ENCODE results near the gene PMVK. TPM values are rescaled to one million over a fixed set of nuclear protein-coding genes. Genes with fewer than 3 reads are reported as not detected.

PMVK gene
- total and polyA plus RNA-seq, 2 of the 4 experiments (the other 2 are of a cell fraction), result 9.0 to 28.1 TPM

- BruUV-seq (replicated peaks), result no TSS peak
- no peak for ATAC-seq (ENCODE audit: low read depth)
Measured at GRCh38 chr1:154913273-154913672, 23.2 kb downstream of the PMVK start.

More at GRCh38 chr1:154913273-154913672, 23.2 kb downstream of the PMVK start:
- no peak overlapping the region for H3K4me3 ChIP-seq (ENCODE audit: insufficient read depth, low read depth, low read length)
- H4K5ac ChIP-seq (ENCODE audit: low read depth, low read length), result no peak overlapping the region
- no peak overlapping the region for H2AK9ac ChIP-seq (replicated peaks; ENCODE audit: low read depth, low read length, poor library complexity)
- H4K91ac ChIP-seq (ENCODE audit: insufficient read depth, low read depth, low read length), result no peak overlapping the region
- no peak overlapping the region for H3K56ac ChIP-seq (ENCODE audit: extremely low read depth, insufficient read depth, low read length)
- H3K4ac ChIP-seq (ENCODE audit: low read depth, low read length), result no peak overlapping the region
- H4K20me1 ChIP-seq (ENCODE audit: insufficient read depth, low read length), result no peaks in the 10 kb centered on the region
- H3K9me1 ChIP-seq (ENCODE audit: insufficient read depth, low read length), result no peaks in the 10 kb centered on the region
- H3K9ac ChIP-seq (ENCODE audit: low read depth, low read length), result no peak overlapping the region
- intact Hi-C loops (cut with micrococcal nuclease) (no loop called here), dilution Hi-C loops (cut with HindIII; ENCODE audit: low sequenced_read_pairs, unreplicated experiment) (no loop called here), in situ Hi-C loops (cut with MboI; ENCODE audit: low sequenced_read_pairs) (no loop called here)
- TF ChIP-seq, protein P1, sequence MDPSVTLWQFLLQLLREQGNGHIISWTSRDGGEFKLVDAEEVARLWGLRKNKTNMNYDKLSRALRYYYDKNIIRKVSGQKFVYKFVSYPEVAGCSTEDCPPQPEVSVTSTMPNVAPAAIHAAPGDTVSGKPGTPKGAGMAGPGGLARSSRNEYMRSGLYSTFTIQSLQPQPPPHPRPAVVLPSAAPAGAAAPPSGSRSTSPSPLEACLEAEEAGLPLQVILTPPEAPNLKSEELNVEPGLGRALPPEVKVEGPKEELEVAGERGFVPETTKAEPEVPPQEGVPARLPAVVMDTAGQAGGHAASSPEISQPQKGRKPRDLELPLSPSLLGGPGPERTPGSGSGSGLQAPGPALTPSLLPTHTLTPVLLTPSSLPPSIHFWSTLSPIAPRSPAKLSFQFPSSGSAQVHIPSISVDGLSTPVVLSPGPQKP (IDR thresholded peaks at IDR 0.05; ENCODE audit: borderline replicate concordance, low read depth, low read length), result no peak
- no peak for TF ChIP-seq MAFK (IDR thresholded peaks at IDR 0.05; ENCODE audit: low read depth, low read length)
- TF ChIP-seq CHD1 (IDR thresholded peaks at IDR 0.05; ENCODE audit: low read depth, low read length), result no peak
- TF ChIP-seq MAZ (IDR thresholded peaks at IDR 0.05; ENCODE audit: borderline replicate concordance, low read depth, low read length), result no peak
- TF ChIP-seq USF2 (IDR thresholded peaks at IDR 0.05; ENCODE audit: low read depth, low read length), result no peak
- TF ChIP-seq, protein P2, sequence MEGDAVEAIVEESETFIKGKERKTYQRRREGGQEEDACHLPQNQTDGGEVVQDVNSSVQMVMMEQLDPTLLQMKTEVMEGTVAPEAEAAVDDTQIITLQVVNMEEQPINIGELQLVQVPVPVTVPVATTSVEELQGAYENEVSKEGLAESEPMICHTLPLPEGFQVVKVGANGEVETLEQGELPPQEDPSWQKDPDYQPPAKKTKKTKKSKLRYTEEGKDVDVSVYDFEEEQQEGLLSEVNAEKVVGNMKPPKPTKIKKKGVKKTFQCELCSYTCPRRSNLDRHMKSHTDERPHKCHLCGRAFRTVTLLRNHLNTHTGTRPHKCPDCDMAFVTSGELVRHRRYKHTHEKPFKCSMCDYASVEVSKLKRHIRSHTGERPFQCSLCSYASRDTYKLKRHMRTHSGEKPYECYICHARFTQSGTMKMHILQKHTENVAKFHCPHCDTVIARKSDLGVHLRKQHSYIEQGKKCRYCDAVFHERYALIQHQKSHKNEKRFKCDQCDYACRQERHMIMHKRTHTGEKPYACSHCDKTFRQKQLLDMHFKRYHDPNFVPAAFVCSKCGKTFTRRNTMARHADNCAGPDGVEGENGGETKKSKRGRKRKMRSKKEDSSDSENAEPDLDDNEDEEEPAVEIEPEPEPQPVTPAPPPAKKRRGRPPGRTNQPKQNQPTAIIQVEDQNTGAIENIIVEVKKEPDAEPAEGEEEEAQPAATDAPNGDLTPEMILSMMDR (conservative IDR thresholded peaks at IDR 0.05; ENCODE audit: low read depth, low read length), result no peak
- no peak for TF ChIP-seq POLR2A (IDR thresholded peaks at IDR 0.05; ENCODE audit: low read depth, low read length)
- no peak for TF ChIP-seq FOS (IDR thresholded peaks at IDR 0.05; ENCODE audit: low read depth, low read length)
- H3K14ac ChIP-seq (replicated peaks; ENCODE audit: low read depth, low read length), result no peak overlapping the region
- H3K79me1 ChIP-seq (ENCODE audit: low read depth in 1 of 2, low read length in 2 of 2), result no peaks in the 10 kb centered on the region
- H3K23ac ChIP-seq (ENCODE audit: low read depth, low read length), result no peak overlapping the region
- no peaks in the 10 kb centered on the region for H3K36me3 ChIP-seq (ENCODE audit: control insufficient read depth, insufficient read depth, low read length)
- no peak overlapping the region for H3K18ac ChIP-seq (ENCODE audit: low read depth, low read length)
- H2BK120ac ChIP-seq (ENCODE audit: low read depth, low read length), result no peak overlapping the region
- no peak overlapping the region for H2BK15ac ChIP-seq (ENCODE audit: low read depth, low read length)
- CTCF ChIA-PET, result no interaction called here
- POLR2A ChIA-PET (ENCODE audit: unreplicated experiment), result no interaction called here
- no peak overlapping the region for H2BK20ac ChIP-seq (ENCODE audit: low read depth, low read length)
- no peak overlapping the region for H2BK5ac ChIP-seq (ENCODE audit: low read depth, low read length, poor library complexity, severe bottlenecking)
- H4K8ac ChIP-seq (ENCODE audit: low read depth in 2 of 2, low read length in 2 of 2), result no peak overlapping the region
- no CpG with 5 or more reads among the region's 3 CpGs for WGBS, 2 experiments (ENCODE audit: extremely low coverage in 2 of 2, insufficient read length in 1 of 2)
- peaks cover 30% of the 10 kb centered on the region for H3K27me3 ChIP-seq (ENCODE audit: control insufficient read depth, insufficient read depth, low read length)
- H2AFZ ChIP-seq (replicated peaks; ENCODE audit: low read length, poor library complexity), result no peak overlapping the region
- H2AK5ac ChIP-seq (ENCODE audit: low read depth, low read length), result no peak overlapping the region
- no peak overlapping the region for H3K4me2 ChIP-seq (ENCODE audit: low read depth, low read length)
- peaks cover 13% of the 10 kb centered on the region for H3K9me3 ChIP-seq (ENCODE audit: control insufficient read depth, insufficient read depth, low read length)
- no peak overlapping the region for H3K27ac ChIP-seq (ENCODE audit: insufficient read depth, low read length)
- no peak for DNase-seq
- no peaks in the 10 kb centered on the region for H3K4me1 ChIP-seq (ENCODE audit: control insufficient read depth, insufficient read depth, low read length)

Measured in IMR-90 (cell line).